DMS 273 treated with DMSO at 0.1 percent for 48 hours (cell line): ENCODE results near the gene TMEM174.
"Not testable (repeated sequence)": the region's sequence is repeated elsewhere in the genome, so short reads cannot be mapped to it uniquely, and the experiment has no call there.

ENCODE experiments used
- DNase-seq: peaks from one replicate; lab custom pipeline; 2025; lab: John Stamatoyannopoulos, UW

The TMEM174 gene

DNA sequence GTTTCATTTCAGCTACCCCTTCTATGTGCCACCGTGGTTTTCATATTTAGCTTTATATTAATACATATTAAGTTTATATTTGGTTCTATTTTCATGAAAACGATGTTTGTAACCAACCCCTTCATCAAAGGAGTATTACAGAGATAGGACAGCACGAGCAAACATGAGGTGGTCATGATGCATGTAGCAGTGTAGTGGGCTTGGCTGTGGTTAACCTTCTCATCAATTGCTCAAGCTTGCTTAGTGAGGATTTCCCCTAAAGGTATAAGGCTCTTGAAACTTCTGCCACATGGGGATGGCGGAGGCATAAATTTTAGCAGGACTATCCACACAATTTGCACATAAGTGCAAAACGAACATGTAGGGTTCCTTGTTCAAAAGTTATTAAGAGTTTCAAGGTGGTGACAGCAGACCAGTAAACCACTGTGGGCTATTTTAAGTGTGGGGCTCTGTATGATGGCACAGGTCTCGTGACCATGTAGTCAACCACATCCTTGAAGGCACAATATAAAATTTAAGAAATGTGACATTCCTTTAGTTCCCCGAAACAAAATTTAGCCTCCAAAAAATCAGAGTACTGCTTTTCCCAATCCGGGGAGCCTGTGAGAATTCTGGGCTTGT, 24.8 kb downstream of the TMEM174 start:
- DNase-seq, result no peak

DNA sequence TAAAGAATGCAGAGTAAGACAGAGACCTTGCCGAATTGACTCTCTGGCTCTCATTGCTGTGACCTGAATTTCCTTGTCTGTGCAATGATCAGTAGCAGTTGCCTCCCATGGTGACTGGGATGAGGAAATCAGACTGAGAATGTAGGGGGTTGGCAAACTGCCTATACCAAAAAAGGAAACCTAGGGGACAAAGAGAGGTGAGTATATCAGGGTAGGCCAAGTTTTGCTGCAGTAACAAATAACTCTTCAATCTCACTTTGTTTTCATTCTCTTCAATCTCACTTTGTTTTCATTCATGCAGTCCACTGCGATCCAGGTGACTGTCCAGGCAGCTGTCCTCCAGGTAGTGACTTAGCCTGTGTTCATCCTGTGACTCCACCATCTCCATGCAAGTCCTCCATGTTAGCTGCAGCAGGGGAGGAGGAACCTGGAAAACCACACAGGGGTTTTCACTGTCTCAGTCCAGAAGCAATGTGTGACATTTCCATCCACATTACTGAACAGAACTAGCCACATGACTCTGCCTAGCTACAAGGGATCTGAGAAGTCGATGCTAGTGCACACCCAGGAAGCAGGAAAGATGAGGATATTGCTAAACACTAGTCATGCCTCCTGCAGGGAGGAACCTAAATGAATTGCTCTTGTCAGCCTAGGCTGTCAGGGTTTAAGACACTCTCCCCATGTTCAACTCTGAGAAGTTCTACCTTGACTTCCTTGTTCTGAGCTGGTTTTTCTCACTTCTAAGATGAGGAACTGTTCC, 26.0 kb downstream of the TMEM174 start:
- DNase-seq, result no peak

- DNase-seq, result no peak
Observed at GRCh38 chr5:73199671-73200070, 26.7 kb downstream of the TMEM174 start.

- DNase-seq, result peak; percentile 33
Observed at GRCh38 chr5:73201547-73202513, 28.8 kb downstream of the TMEM174 start.

DNA sequence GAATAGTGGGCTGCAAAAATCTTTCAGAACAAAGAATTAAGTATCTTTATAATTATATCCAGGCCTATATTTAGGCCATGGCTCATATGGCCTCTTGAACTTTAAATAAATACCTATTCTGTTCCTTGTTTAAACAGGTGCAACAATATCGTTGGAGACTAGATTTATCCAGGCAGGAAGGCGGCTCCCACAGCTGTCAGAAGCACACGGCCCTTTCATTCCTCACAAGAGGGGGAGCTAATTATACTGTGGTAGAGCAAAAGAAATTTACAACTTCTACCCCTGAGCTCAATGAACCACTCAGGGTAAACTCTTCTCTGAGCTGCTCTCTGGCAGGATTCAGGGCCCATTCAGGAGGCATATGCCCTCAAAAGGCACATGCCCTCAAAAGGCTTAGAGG, 31.3 kb downstream of the TMEM174 start:
- no peak for DNase-seq

DNA sequence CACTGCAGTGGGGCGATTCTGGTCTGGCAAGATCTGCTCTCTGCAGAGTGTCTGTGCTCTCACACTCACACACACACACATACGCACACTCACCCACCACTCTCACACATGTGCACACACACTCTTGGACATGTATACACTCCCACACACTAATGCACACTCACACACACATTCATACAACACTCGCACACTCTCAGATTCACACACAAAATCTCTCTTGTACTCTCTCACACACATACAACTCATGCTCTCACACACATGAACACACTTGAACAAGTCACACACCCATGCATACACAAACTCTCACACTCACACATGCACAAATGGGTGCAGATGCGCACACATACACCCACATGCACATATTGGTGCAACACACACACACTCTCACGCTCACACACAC, 31.7 kb downstream of the TMEM174 start:
- no peak for DNase-seq

DNA sequence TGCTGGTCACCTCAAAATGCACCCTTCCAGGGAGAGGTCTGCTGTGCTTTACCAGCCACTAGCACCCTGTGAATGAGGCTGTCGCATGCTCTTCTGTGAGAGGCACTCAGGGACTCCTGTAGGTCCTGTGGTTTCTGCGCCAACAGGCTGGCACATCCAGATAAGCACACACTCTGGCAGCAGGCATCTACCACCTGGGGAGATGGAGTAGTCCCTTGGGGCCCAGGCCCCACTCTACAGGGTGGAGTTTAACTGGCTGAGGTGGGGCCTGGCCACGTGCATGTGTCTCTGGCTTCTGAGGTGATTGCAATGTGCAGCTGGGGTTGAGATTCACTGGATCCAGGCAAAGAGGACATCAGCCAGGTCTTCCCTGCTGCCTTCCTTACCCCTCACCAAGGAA, 32.3 kb downstream of the TMEM174 start:
- DNase-seq, result no peak

DNA sequence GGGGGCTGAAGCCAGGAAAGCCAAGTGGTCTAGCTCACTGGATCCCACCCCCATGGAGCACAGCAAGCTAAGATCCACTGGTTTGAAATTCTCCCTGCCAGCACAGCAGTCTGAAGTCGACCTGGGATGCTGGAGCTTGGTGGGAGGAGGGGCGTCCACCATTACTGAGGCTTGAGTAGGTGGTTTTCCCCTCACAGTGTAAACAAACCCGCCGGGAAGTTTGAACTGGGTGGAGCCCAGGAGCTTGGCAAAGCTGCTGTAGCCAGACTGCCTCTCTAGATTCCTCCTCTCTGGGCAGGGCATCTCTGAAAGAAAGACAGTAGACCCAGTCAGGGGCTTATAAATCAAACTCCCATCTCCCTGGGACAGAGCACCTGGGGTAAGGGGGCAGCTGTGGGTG, 34.2 kb downstream of the TMEM174 start:
- not testable (repeated sequence) for DNase-seq

GRCh38 chr5:73209075-73209474, 36.1 kb downstream of the TMEM174 start:
- not testable (repeated sequence) for DNase-seq

GRCh38 chr5:73212693-73213092, 39.7 kb downstream of the TMEM174 start:
- not testable (repeated sequence) for DNase-seq

DNA sequence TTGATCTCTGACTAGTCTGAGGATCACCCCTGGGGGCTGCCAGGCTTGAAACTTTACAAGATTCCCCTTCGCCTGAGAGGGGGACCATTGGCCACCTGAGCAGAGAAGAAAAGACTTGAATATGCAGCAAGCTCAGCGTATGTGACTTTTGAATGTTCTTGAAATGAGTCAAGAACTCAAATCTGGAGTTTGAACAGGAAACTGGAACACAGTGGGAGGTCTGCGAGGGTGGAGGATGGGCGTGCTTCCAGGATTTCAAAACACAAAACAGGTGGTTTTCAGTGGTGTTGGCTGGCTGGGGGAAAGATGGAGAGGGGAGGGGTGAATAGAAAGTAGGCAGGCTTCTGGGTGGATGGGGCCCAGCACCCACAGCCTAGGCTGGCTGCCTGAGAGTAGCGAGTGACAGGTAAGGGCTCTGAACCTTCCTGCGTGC, 40.6 kb downstream of the TMEM174 start:
- no peak for DNase-seq

DNA sequence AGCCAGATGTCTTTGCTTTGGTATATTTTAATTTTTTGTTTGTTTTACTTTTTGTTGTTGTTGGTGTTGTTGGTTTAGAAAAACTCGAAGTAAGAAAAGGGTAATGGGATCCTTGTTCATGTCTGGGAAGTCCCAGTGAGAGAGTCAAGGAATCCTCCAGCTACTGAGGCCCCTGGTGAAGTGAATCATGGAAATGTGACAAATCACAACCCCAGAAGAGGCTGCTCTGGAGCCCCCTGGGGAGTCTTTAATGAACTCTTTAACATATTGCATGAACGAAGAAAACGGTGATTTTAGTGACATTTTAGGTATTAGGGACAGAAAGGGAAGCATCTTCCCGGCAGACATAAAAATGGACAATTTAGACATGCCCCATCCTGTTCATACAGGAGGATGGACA, 41.3 kb downstream of the TMEM174 start:
- peak; percentile 5 for DNase-seq

DNA sequence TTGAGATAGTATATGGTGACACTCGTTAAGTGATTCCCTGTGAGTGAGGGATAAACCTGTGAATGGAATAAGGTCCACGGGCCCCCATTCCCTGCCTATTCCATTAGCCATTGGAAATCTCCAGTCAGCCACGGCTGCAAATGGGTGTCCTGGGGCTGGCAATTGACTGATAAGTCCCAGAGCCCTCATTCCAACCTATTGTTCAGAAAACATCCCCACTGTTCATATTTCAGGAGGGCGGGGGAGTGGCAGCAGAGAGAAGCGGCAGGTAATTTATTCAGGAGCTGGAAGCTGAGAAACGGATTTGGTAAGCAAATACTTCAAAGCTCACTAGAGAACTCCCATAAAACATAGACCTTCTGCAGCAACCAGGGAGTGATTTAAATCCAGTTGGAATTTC, 42.0 kb downstream of the TMEM174 start:
- DNase-seq, result no peak

DNA sequence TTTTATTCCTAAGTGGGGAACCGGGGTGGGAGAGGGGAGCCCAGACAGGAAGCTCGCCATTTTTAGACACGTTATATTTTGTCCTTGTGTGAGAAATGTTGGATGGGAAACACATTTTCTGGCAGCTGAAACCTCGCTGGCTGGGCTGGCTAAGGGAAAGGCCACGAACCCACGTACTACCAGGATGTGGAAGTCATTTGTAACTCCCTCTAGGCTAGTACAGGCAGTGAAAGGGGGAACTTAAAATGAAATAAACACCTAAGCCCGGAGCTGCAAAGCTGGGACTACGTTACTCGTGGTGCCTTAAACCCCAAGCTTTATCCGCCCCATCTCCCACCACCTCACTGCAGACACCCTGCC, 42.5 kb downstream of the TMEM174 start:
- DNase-seq, result no peak

DNA sequence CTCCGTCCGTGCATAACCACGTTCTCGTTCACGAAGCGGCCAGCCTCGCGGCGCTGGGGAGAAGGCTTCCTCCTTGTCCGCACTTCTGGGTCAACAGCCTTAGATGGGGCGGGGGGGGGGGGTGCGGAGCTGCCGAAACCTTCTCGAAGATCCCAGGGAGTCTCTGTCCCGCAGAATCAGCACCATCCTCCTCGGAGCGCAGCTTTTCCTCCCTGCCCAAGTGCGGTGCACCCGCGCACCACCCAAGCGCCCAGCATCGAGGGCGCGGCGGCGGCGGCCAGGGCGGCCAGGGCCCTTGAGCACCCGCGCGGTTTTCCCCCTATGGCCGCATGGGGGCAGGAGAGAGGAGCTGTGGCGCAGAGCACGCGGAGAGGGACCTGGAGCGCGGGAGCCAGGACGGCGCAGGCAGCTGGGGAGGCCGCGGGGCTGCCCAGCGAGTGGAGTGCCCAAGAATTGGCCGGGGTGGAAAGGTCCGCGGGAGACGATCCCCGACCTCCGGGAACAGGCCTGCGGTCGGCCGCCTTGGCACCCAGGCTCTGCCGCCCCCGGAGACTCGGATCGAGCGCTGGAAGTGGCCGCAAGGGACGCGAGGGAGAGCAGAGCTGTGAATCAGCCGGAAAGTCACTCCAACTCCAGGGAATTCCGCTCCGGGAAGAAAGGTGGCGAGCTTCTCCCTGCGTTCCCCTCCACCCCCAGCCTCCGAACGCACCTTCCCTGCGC, 43.1 kb downstream of the TMEM174 start:
- DNase-seq, result peak; percentile 77

DNA sequence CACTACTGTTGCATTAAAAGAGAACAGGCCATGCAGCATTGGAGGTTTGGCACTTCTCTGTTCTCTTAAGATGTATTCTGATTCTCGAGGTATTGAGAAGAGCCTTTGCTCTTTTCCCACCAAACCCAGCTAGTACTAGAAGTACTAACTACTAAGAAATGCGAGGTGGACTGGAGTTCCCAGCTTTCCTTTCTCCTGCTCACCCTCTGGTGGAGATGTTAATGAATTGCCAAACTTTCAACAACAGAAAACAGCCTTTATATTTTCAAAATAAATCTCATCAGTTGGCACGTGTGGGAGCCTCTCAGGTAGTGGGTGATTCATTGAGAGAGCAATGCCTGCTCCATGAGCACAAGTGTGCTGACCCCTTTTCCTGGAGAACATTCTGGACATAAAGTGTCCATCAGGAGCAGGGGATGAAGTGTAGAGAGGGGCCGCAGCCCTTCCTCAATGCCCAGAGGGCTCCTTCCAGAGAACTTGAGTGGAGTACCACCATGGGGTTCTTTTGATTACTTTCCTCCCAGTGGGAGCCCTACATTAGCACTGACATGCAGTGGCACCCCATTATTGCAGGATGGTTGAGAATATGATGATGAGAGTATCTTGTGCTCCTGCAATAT, 45.7 kb downstream of the TMEM174 start:
- peak; percentile 12 for DNase-seq

DNA sequence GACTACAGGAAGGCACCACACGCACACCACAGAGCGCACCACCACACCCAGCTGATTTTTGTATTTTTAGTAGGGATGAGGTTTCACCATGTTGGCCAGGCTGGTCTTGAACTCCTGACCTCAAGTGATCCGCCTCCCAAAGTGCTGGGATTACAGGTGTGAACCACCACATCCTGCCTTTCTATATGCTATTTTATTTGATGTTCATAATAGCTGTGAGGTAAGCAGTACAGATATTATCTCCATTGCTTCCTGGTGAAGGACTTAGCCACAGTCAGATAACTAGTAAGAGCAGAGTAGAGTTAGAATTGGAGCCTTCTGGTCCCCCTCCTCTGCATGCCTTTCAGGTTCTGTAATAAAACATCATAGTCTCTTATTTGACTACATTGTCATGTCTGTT, 46.3 kb downstream of the TMEM174 start:
- not testable (repeated sequence) for DNase-seq

GRCh38 chr5:73221161-73221560, 48.2 kb downstream of the TMEM174 start:
- DNase-seq, result no peak

GRCh38 chr5:73221726-73222125, 48.7 kb downstream of the TMEM174 start:
- no peak for DNase-seq

DNA sequence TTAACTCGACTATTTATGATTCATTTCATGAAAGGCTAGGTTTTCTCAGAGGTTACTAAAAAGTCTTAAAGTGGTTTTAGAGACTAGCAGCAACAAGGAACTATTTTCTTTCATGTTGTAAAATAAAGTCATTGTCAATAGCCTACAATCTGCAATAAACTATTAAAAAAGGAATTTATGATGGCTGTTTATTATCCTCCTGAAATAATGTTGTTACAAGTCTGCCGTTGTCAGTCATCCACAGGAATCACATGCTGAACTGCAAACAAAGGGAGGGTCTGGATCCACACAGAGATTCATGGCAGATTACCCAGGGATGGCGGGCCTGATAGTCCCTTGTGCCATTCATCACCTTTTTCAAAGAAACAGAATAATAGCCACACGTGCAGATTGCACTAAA, 49.2 kb downstream of the TMEM174 start:
- no peak for DNase-seq
